Calu3 (cell line): ENCODE data around the gene EIF2B4. TPM values are rescaled to one million over a fixed set of nuclear protein-coding genes. Genes with fewer than 3 reads are reported as not detected.

Experiments
- BruUV-seq: library from RNA; stranded (reverse); fragments of 400-500 nt; replicated peaks from 2 replicates; lab custom pipeline; 2021; lab: Mats Ljungman, UMichigan
- CTCF ChIA-PET: fragments of 300-600 bp; sonication (Branson Sonifier 250); formaldehyde crosslinking; loops from one replicate; lab custom pipeline; 2022; ENCODE audit warnings: antibody characterized with exemption; lab: Charles Lee
- DNase-seq: peaks from one replicate; pipeline ENCODE4 v3.0.0; 2022
- H3K27ac Mint-ChIP-seq: one replicate; pipeline ENCODE4 v1.8.0; 2022; ENCODE audit warnings: mixed read lengths; ENCODE audit not compliant: unreplicated experiment
- H3K27me3 Mint-ChIP-seq: one replicate; pipeline ENCODE4 v1.8.0; 2022; ENCODE audit warnings: mixed read lengths; ENCODE audit not compliant: unreplicated experiment
- H3K36me3 Mint-ChIP-seq: one replicate; pipeline ENCODE4 v1.8.0; 2022; ENCODE audit warnings: mild to moderate bottlenecking, moderate library complexity, mixed read lengths; ENCODE audit not compliant: insufficient read depth, unreplicated experiment
- H3K4me1 Mint-ChIP-seq: one replicate; pipeline ENCODE4 v1.8.0; 2022; ENCODE audit warnings: mild to moderate bottlenecking, low read depth, mixed read lengths; ENCODE audit not compliant: unreplicated experiment
- H3K4me3 Mint-ChIP-seq: one replicate; pipeline ENCODE4 v1.8.0; 2022; ENCODE audit warnings: mild to moderate bottlenecking, low read depth, moderate library complexity, mixed read lengths; ENCODE audit not compliant: unreplicated experiment
- H3K9me3 Mint-ChIP-seq: one replicate; pipeline ENCODE4 v1.8.0; 2022; ENCODE audit warnings: low read depth, mixed read lengths; ENCODE audit not compliant: unreplicated experiment
- CTCF ChIP-seq: fragments of 200-600 bp; IDR thresholded peaks from one replicate; pipeline ENCODE4 v1.8.0; 2022; ENCODE audit warnings: antibody characterized with exemption; ENCODE audit not compliant: unreplicated experiment
- intact Hi-C: fragments of 100-400 bp; cut with micrococcal nuclease; formaldehyde crosslinking; loops from one replicate; pipeline ENCODE4 v1.10.0; 2022; ENCODE audit not compliant: unreplicated experiment
- total RNA-seq: library from RNA; stranded (reverse); gene quantifications from 2 replicates; pipeline ENCODE4 v1.2.3, GENCODE V29; 2022

Gene EIF2B4
- total RNA-seq, 1 experiment from 2014 or later: 43.7 TPM

- intact Hi-C loops: loop anchor here (1.0 kb wide), 1 partner anchor 50 kb away; no protein-coding TSS in a partner anchor
- CTCF ChIA-PET: interaction anchor here (0.7 kb wide), 1 partner anchor 525 kb away, joined by 3 read pairs; no protein-coding TSS in a partner anchor
- peak overlapping the region; percentile 87 for H3K27ac Mint-ChIP-seq
- BruUV-seq: no TSS peak
- DNase-seq: peak; percentile 32
- TF ChIP-seq CTCF: no peak
- H3K4me1 Mint-ChIP-seq: peaks cover 17% of the 10 kb centered on the region
- no peaks in the 10 kb centered on the region for H3K27me3 Mint-ChIP-seq
- peaks cover 63% of the 10 kb centered on the region for H3K36me3 Mint-ChIP-seq
- H3K4me3 Mint-ChIP-seq: peak overlapping the region; percentile 83
- H3K9me3 Mint-ChIP-seq: no peaks in the 10 kb centered on the region
Observed at GRCh38 chr2:27370816-27371620, 880 bp upstream of the EIF2B4 start.

- TF ChIP-seq CTCF: no peak
- no TSS peak for BruUV-seq
- CTCF ChIA-PET: interaction anchor here (0.6 to 1.1 kb wide), 3 partner anchors 10 to 825 kb away, joined by 3 to 4 read pairs (median 4); no protein-coding TSS in a partner anchor
- H3K27me3 Mint-ChIP-seq: no peaks in the 10 kb centered on the region
- peaks cover 60% of the 10 kb centered on the region for H3K36me3 Mint-ChIP-seq
- intact Hi-C loops: loop anchor here (1.0 kb wide), 1 partner anchor 48 kb away; no protein-coding TSS in a partner anchor
- peak overlapping the region; percentile 87 for H3K27ac Mint-ChIP-seq
- peak; percentile 51 for DNase-seq
- no peaks in the 10 kb centered on the region for H3K9me3 Mint-ChIP-seq
- peaks cover 17% of the 10 kb centered on the region for H3K4me1 Mint-ChIP-seq
- peak overlapping the region; percentile 83 for H3K4me3 Mint-ChIP-seq
Observed at GRCh38 chr2:27369471-27370025, 590 bp downstream of the EIF2B4 start.

GRCh38 chr2:27363933-27364332 is 6.2 kb downstream of the EIF2B4 start:
- BruUV-seq: no TSS peak
- peaks cover 46% of the 10 kb centered on the region for H3K36me3 Mint-ChIP-seq

More at GRCh38 chr2:27363933-27364332, 6.2 kb downstream of the EIF2B4 start:
- TF ChIP-seq CTCF: no peak
- no peaks in the 10 kb centered on the region for H3K27me3 Mint-ChIP-seq
- no peaks in the 10 kb centered on the region for H3K9me3 Mint-ChIP-seq
- peaks cover 10% of the 10 kb centered on the region for H3K4me1 Mint-ChIP-seq
- H3K4me3 Mint-ChIP-seq: no peak overlapping the region
- no peak for DNase-seq
- CTCF ChIA-PET: no interaction called here
- intact Hi-C loops: no loop called here
- H3K27ac Mint-ChIP-seq: no peak overlapping the region
